H9 (cell line): ENCODE results near the gene INPP5A. TPM values are rescaled to one million over a fixed set of nuclear protein-coding genes. Genes with fewer than 3 reads are reported as not detected.

Source experiments
- DNase-seq: peaks from one replicate; pipeline ENCODE4 v3.0.0-alpha.2; 2017
- H2AFZ ChIP-seq: one replicate; pipeline ENCODE4 v1.6.1; 2013; ENCODE audit warnings: mild to moderate bottlenecking, low read length, control low read depth, moderate library complexity
- H2AK5ac ChIP-seq: 2 replicates; pipeline ENCODE4 v1.6.1; 2013; ENCODE audit warnings: low read length, control low read depth, mixed read lengths; ENCODE audit not compliant: insufficient read length
- H2BK120ac ChIP-seq: one replicate; pipeline ENCODE4 v1.6.1; 2013; ENCODE audit warnings: low read depth, mild to moderate bottlenecking, low read length, control low read depth, inconsistent platforms; ENCODE audit not compliant: poor library complexity, severe bottlenecking
- H2BK12ac ChIP-seq: 2 replicates; pipeline ENCODE4 v1.6.1; 2013; ENCODE audit warnings: low read length, control low read depth, mixed read lengths, low read depth; ENCODE audit not compliant: insufficient read length
- H2BK15ac ChIP-seq: 2 replicates; pipeline ENCODE4 v1.6.1; 2013; ENCODE audit warnings: low read depth, low read length, control low read depth
- H2BK20ac ChIP-seq: one replicate; pipeline ENCODE4 v1.6.1; 2013; ENCODE audit warnings: low read depth, mild to moderate bottlenecking, low read length, control low read depth, inconsistent platforms; ENCODE audit not compliant: poor library complexity, severe bottlenecking
- H2BK5ac ChIP-seq: 2 replicates; pipeline ENCODE4 v1.6.1; 2013; ENCODE audit warnings: low read length, control low read depth, mixed read lengths; ENCODE audit not compliant: insufficient read length
- H3K14ac ChIP-seq: 2 replicates; pipeline ENCODE4 v1.6.1; 2013; ENCODE audit warnings: low read length, control low read depth; ENCODE audit not compliant: insufficient read depth
- H3K18ac ChIP-seq: 2 replicates; pipeline ENCODE4 v1.6.1; 2013; ENCODE audit warnings: low read depth, mild to moderate bottlenecking, mixed read lengths, low read length, control low read depth; ENCODE audit not compliant: insufficient read length
- H3K23ac ChIP-seq: 2 replicates; pipeline ENCODE4 v1.6.1; 2013; ENCODE audit warnings: low read length, control low read depth, mixed read lengths, low read depth; ENCODE audit not compliant: insufficient read length
- H3K23me2 ChIP-seq: 2 replicates; pipeline ENCODE4 v1.6.1; 2013; ENCODE audit warnings: low read depth, mild to moderate bottlenecking, mixed read lengths, low read length, control low read depth; ENCODE audit not compliant: insufficient read length, poor library complexity, severe bottlenecking
- H3K27ac ChIP-seq: 2 replicates; pipeline ENCODE4 v1.5.1; 2013; ENCODE audit warnings: low read length, control low read depth, mixed read lengths, low read depth; ENCODE audit not compliant: insufficient read length
- H3K27me3 ChIP-seq: 2 replicates; pipeline ENCODE4 v1.6.1; 2013; ENCODE audit warnings: low read length, control low read depth, inconsistent platforms; ENCODE audit not compliant: insufficient read depth
- H3K4ac ChIP-seq: 2 replicates; pipeline ENCODE4 v1.6.1; 2013; ENCODE audit warnings: low read depth, mild to moderate bottlenecking, control low read depth, inconsistent platforms, low read length, moderate library complexity
- H3K4me1 ChIP-seq: 2 replicates; pipeline ENCODE4 v1.6.1; 2013; ENCODE audit warnings: low read length, control low read depth, inconsistent platforms; ENCODE audit not compliant: insufficient read depth
- H3K4me2 ChIP-seq: 2 replicates; pipeline ENCODE4 v1.6.1; 2013; ENCODE audit warnings: low read length, control low read depth, mixed read lengths; ENCODE audit not compliant: insufficient read length, insufficient read depth
- H3K56ac ChIP-seq: 2 replicates; pipeline ENCODE4 v1.6.1; 2013; ENCODE audit warnings: low read depth, mild to moderate bottlenecking, mixed read lengths, low read length, control low read depth; ENCODE audit not compliant: insufficient read length
- H3K79me1 ChIP-seq: 2 replicates; pipeline ENCODE4 v1.6.1; 2013; ENCODE audit warnings: low read depth, mild to moderate bottlenecking, moderate library complexity, low read length, control low read depth, inconsistent platforms; ENCODE audit not compliant: insufficient read depth, poor library complexity, severe bottlenecking
- H3K79me2 ChIP-seq: 2 replicates; pipeline ENCODE4 v1.6.1; 2013; ENCODE audit warnings: low read length, control low read depth, inconsistent platforms; ENCODE audit not compliant: insufficient read depth
- H3K9ac ChIP-seq: 2 replicates; pipeline ENCODE4 v1.6.1; 2013; ENCODE audit warnings: low read length, control low read depth, mixed read lengths; ENCODE audit not compliant: insufficient read length; ENCODE audit errors: extremely low read depth
- H3K9me3 ChIP-seq: one replicate; pipeline ENCODE4 v1.6.1; 2013; ENCODE audit warnings: low read depth, low read length, inconsistent platforms; ENCODE audit not compliant: control insufficient read depth
- H3T11ph ChIP-seq: one replicate; pipeline ENCODE4 v1.6.1; 2013; ENCODE audit warnings: mild to moderate bottlenecking, low read length, control low read depth, inconsistent platforms
- H4K20me1 ChIP-seq: one replicate; pipeline ENCODE4 v1.6.1; 2013; ENCODE audit not compliant: control insufficient read depth, insufficient read length, insufficient read depth
- H4K5ac ChIP-seq: 2 replicates; pipeline ENCODE4 v1.6.1; 2013; ENCODE audit warnings: low read depth, mild to moderate bottlenecking, mixed read lengths, low read length, control low read depth; ENCODE audit not compliant: insufficient read length
- H4K8ac ChIP-seq: replicated peaks from 2 replicates; pipeline ENCODE4 v1.6.1; 2013; ENCODE audit warnings: low read length, control low read depth, mixed read lengths, low read depth; ENCODE audit not compliant: insufficient read length
- H4K91ac ChIP-seq: 2 replicates; pipeline ENCODE4 v1.6.1; 2013; ENCODE audit warnings: low read depth, mild to moderate bottlenecking, moderate library complexity, mixed read lengths, low read length, control low read depth; ENCODE audit not compliant: insufficient read length
- H3K27ac Mint-ChIP-seq, 3 experiments: 2 replicates in 2 of 3; 3 replicates in 1 of 3; pipeline ENCODE4 v1.8.0; 2020 to 2021; ENCODE audit warnings: mixed read lengths in 3 of 3, mild to moderate bottlenecking in 1 of 3, moderate library complexity in 1 of 3
- H3K27me3 Mint-ChIP-seq: 2 replicates; pipeline ENCODE4 v1.8.0; 2021; ENCODE audit warnings: low read depth, mild to moderate bottlenecking, moderate library complexity, mixed read lengths
- H3K36me3 Mint-ChIP-seq, 3 experiments: 2 replicates in 2 of 3; 3 replicates in 1 of 3; pipeline ENCODE4 v1.8.0; 2020 to 2021; ENCODE audit warnings: low read depth in 3 of 3, mixed read lengths in 3 of 3; ENCODE audit not compliant: insufficient read depth in 1 of 3
- H3K4me1 Mint-ChIP-seq, 2 experiments: 2 replicates each; pipeline ENCODE4 v1.8.0; 2020; ENCODE audit warnings: mixed read lengths in 2 of 2
- H3K4me3 Mint-ChIP-seq, 2 experiments: 2 replicates in 1 of 2; 3 replicates in 1 of 2; pipeline ENCODE4 v1.8.0; 2020 to 2021; ENCODE audit warnings: mild to moderate bottlenecking in 2 of 2, mixed read lengths in 2 of 2, moderate library complexity in 1 of 2
- H3K9me3 Mint-ChIP-seq, 2 experiments: 2 replicates in 1 of 2; 3 replicates in 1 of 2; pipeline ENCODE4 v1.8.0; 2020; ENCODE audit warnings: mild to moderate bottlenecking in 2 of 2, mixed read lengths in 2 of 2, moderate library complexity in 1 of 2
- WGBS: extraction: QIAGEN DNeasy Blood & Tissue Kit; methylation state at CpG from one replicate; pipeline ENCODE4 v1.1.7; 2013; ENCODE audit warnings: missing lambda C conversion rate, low lambda C conversion rate, mixed read lengths; ENCODE audit not compliant: insufficient read length; ENCODE audit errors: extremely low coverage; 5-methylcytosine and 5-hydroxymethylcytosine counted together
- total RNA-seq: library from RNA; stranded (reverse); gene quantifications from 2 replicates; pipeline ENCODE4 v1.2.1, GENCODE V29; 2021
- TF ChIP-seq, protein P1 (sequence below): fragments of 200-600 bp; sonication (generic); conservative IDR thresholded peaks from 3 replicates; pipeline ENCODE4 v1.8.0; 2021; ENCODE audit warnings: antibody characterized with exemption, mild to moderate bottlenecking

Gene INPP5A
- total RNA-seq, 1 experiment from 2014 or later = 17.7 TPM

DNA sequence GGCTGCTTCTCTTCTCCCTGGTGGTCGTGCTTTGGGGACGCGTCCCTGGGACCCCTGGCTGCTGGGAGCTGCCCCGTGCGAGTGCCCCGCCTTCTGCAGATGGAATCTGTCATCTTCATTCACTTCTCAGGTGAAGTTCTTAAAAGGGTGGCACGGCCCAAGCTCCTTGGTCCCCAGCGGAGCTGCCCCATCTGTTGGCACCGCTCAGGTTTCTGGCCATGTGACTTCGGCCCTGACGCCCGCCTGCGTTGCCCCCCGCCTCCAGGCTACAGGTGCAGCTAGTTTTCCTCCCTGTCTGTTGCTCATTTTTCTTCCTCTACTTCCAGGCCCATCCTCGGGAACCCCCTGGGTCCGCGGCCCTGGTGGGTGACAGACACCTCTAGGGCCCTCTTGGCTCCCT is 255.2 kb downstream of the INPP5A start:
- TF ChIP-seq, protein P1, sequence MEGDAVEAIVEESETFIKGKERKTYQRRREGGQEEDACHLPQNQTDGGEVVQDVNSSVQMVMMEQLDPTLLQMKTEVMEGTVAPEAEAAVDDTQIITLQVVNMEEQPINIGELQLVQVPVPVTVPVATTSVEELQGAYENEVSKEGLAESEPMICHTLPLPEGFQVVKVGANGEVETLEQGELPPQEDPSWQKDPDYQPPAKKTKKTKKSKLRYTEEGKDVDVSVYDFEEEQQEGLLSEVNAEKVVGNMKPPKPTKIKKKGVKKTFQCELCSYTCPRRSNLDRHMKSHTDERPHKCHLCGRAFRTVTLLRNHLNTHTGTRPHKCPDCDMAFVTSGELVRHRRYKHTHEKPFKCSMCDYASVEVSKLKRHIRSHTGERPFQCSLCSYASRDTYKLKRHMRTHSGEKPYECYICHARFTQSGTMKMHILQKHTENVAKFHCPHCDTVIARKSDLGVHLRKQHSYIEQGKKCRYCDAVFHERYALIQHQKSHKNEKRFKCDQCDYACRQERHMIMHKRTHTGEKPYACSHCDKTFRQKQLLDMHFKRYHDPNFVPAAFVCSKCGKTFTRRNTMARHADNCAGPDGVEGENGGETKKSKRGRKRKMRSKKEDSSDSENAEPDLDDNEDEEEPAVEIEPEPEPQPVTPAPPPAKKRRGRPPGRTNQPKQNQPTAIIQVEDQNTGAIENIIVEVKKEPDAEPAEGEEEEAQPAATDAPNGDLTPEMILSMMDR = no peak
- no peak overlapping the region for H4K8ac ChIP-seq
- no peak overlapping the region for H3K4ac ChIP-seq
- no peak overlapping the region for H2BK5ac ChIP-seq
- H2BK15ac ChIP-seq = no peak overlapping the region
- no peak overlapping the region for H2AK5ac ChIP-seq
- Mint-ChIP-seq H3K4me3 (no peak overlapping the region), H3K27ac (no peak overlapping the region), H3K4me1 (peaks cover 0 to 2% of the 10 kb centered on the region in 2 experiments; a peak in 1 of 4 replicates), H3K36me3 (no peaks in the 10 kb centered on the region), H3K27me3 (peaks cover 47% of the 10 kb centered on the region), H3K9me3 (no peaks in the 10 kb centered on the region)
- H3T11ph ChIP-seq = no peak overlapping the region
- no peaks in the 10 kb centered on the region for H3K9me3 ChIP-seq
- no CpG with 5 or more reads among the region's 17 CpGs for WGBS
- no peak overlapping the region for H4K5ac ChIP-seq
- H3K79me2 ChIP-seq = no peaks in the 10 kb centered on the region
- H3K79me1 ChIP-seq = no peaks in the 10 kb centered on the region
- H3K27me3 ChIP-seq = peaks cover 26% of the 10 kb centered on the region; the same call in 1 of the 2 replicates
- no peak overlapping the region for H3K56ac ChIP-seq
- DNase-seq = no peak
- no peaks in the 10 kb centered on the region for H4K20me1 ChIP-seq
- no peak overlapping the region for H3K9ac ChIP-seq
- H2BK12ac ChIP-seq = no peak overlapping the region
- H4K91ac ChIP-seq = no peak overlapping the region
- no peaks in the 10 kb centered on the region for H3K4me1 ChIP-seq
- H2BK120ac ChIP-seq = no peak overlapping the region
- H2BK20ac ChIP-seq = no peak overlapping the region
- no peak overlapping the region for H2AFZ ChIP-seq
- no peak overlapping the region for H3K27ac ChIP-seq
- H3K23ac ChIP-seq = no peak overlapping the region
- H3K4me2 ChIP-seq = no peak overlapping the region
- no peak overlapping the region for H3K14ac ChIP-seq
- H3K18ac ChIP-seq = no peak overlapping the region
- H3K23me2 ChIP-seq = peaks cover 7% of the 10 kb centered on the region
